IMR-90 (cell line): ENCODE results near the gene RANBP3. TPM values are rescaled to one million over a fixed set of nuclear protein-coding genes. Genes with fewer than 3 reads are reported as not detected.

Source experiments
- ATAC-seq: fragments of 200-7000 bp; cut with Tn5 transposase; 2 replicates; pipeline ENCODE4 v1.9.1; 2020; ENCODE audit warnings: low read depth, mild to moderate bottlenecking, moderate library complexity
- BruUV-seq: library from RNA; stranded (reverse); fragments of 400-500 nt; replicated peaks from 2 replicates; lab custom pipeline; 2021; lab: Mats Ljungman, UMichigan
- CTCF ChIA-PET: fragments of 300-600 bp; formaldehyde crosslinking; extraction: SDS; loops from one replicate; lab custom pipeline; 2021; ENCODE audit warnings: antibody characterized with exemption; lab: Yijun Ruan, JAX
- POLR2A ChIA-PET: fragments of 300-600 bp; sonication (Branson Sonifier 250); formaldehyde crosslinking; loops from one replicate; lab custom pipeline; 2022; ENCODE audit warnings: antibody characterized with exemption; ENCODE audit not compliant: unreplicated experiment; lab: Charles Lee
- DNase-seq: peaks from one replicate; pipeline ENCODE4 v3.0.0; 2013
- H2AFZ ChIP-seq: replicated peaks from 2 replicates; pipeline ENCODE3; 2013; ENCODE audit warnings: low read length, mild to moderate bottlenecking; ENCODE audit not compliant: poor library complexity
- H2AK5ac ChIP-seq: 2 replicates; pipeline ENCODE4 v1.6.1; 2013; ENCODE audit warnings: low read depth, low read length, inconsistent platforms
- H2AK9ac ChIP-seq: replicated peaks from 2 replicates; pipeline ENCODE3; 2013; ENCODE audit warnings: mild to moderate bottlenecking, low read depth, low read length, moderate library complexity; ENCODE audit not compliant: poor library complexity
- H2BK120ac ChIP-seq: 2 replicates; pipeline ENCODE4 v1.6.1; 2013; ENCODE audit warnings: low read depth, low read length, inconsistent platforms
- H2BK15ac ChIP-seq: 3 replicates; pipeline ENCODE4 v1.6.1; 2013; ENCODE audit warnings: low read depth, low read length, inconsistent platforms
- H2BK20ac ChIP-seq: 2 replicates; pipeline ENCODE4 v1.6.1; 2013; ENCODE audit warnings: low read depth, mild to moderate bottlenecking, inconsistent platforms, low read length, moderate library complexity
- H2BK5ac ChIP-seq: 2 replicates; pipeline ENCODE4 v1.6.1; 2013; ENCODE audit warnings: mild to moderate bottlenecking, low read depth, low read length, inconsistent platforms; ENCODE audit not compliant: poor library complexity, severe bottlenecking
- H3K14ac ChIP-seq: replicated peaks from 2 replicates; pipeline ENCODE4 v1.6.1; 2013; ENCODE audit warnings: low read depth, low read length, inconsistent platforms
- H3K18ac ChIP-seq: 2 replicates; pipeline ENCODE4 v1.6.1; 2013; ENCODE audit warnings: low read depth, low read length, control low read depth
- H3K23ac ChIP-seq: 2 replicates; pipeline ENCODE4 v1.6.1; 2013; ENCODE audit warnings: low read depth, low read length, inconsistent platforms
- H3K27ac ChIP-seq: 2 replicates; pipeline ENCODE4 v1.5.1; 2013; ENCODE audit warnings: mild to moderate bottlenecking, control low read depth, low read length; ENCODE audit not compliant: insufficient read depth
- H3K27me3 ChIP-seq: 2 replicates; pipeline ENCODE4 v1.6.1; 2013; ENCODE audit warnings: low read length; ENCODE audit not compliant: control insufficient read depth, insufficient read depth
- H3K36me3 ChIP-seq: 2 replicates; pipeline ENCODE4 v1.6.1; 2013; ENCODE audit warnings: low read length, mixed read lengths; ENCODE audit not compliant: control insufficient read depth, insufficient read depth
- H3K4ac ChIP-seq: 2 replicates; pipeline ENCODE4 v1.6.1; 2013; ENCODE audit warnings: low read depth, low read length, inconsistent platforms
- H3K4me1 ChIP-seq: 2 replicates; pipeline ENCODE4 v1.6.1; 2013; ENCODE audit warnings: low read length, mixed read lengths; ENCODE audit not compliant: control insufficient read depth, insufficient read depth
- H3K4me2 ChIP-seq: 2 replicates; pipeline ENCODE4 v1.6.1; 2013; ENCODE audit warnings: low read depth, mild to moderate bottlenecking, control low read depth, low read length, moderate library complexity
- H3K4me3 ChIP-seq: 2 replicates; pipeline ENCODE4 v1.5.1; 2013; ENCODE audit warnings: low read depth, mild to moderate bottlenecking, control low read depth, low read length, moderate library complexity; ENCODE audit not compliant: insufficient read depth
- H3K56ac ChIP-seq: 2 replicates; pipeline ENCODE4 v1.6.1; 2013; ENCODE audit warnings: low read length, inconsistent platforms; ENCODE audit not compliant: insufficient read depth; ENCODE audit errors: extremely low read depth
- H3K79me1 ChIP-seq, 2 experiments: 2 replicates each; pipeline ENCODE4 v1.6.1; 2013; ENCODE audit warnings: low read length in 2 of 2, inconsistent platforms in 1 of 2, low read depth in 1 of 2
- H3K9ac ChIP-seq: 2 replicates; pipeline ENCODE4 v1.6.1; 2013; ENCODE audit warnings: low read depth, low read length, control low read depth
- H3K9me1 ChIP-seq: 2 replicates; pipeline ENCODE4 v1.6.1; 2013; ENCODE audit warnings: low read length, inconsistent platforms; ENCODE audit not compliant: insufficient read depth
- H3K9me3 ChIP-seq: 2 replicates; pipeline ENCODE4 v1.6.1; 2013; ENCODE audit warnings: low read length; ENCODE audit not compliant: control insufficient read depth, insufficient read depth
- H4K20me1 ChIP-seq: 2 replicates; pipeline ENCODE4 v1.6.1; 2013; ENCODE audit warnings: low read length, inconsistent platforms; ENCODE audit not compliant: insufficient read depth
- H4K5ac ChIP-seq: 2 replicates; pipeline ENCODE4 v1.6.1; 2013; ENCODE audit warnings: mild to moderate bottlenecking, low read depth, low read length, control low read depth
- H4K8ac ChIP-seq, 2 experiments: 2 replicates each; pipeline ENCODE4 v1.6.1; 2013; ENCODE audit warnings: low read depth in 2 of 2, low read length in 2 of 2, control low read depth in 1 of 2, inconsistent platforms in 1 of 2
- H4K91ac ChIP-seq: 2 replicates; pipeline ENCODE4 v1.6.1; 2013; ENCODE audit warnings: low read depth, low read length, inconsistent platforms; ENCODE audit not compliant: insufficient read depth
- BHLHE40 ChIP-seq: fragments of 150-350 bp; IDR thresholded peaks from 2 replicates; pipeline ENCODE4 v1.6.1; 2016; ENCODE audit warnings: mild to moderate bottlenecking, low read depth, low read length
- CEBPB ChIP-seq: IDR thresholded peaks from 2 replicates; pipeline ENCODE4 v1.6.1; 2012; ENCODE audit warnings: low read depth, low read length, improper control_type of control experiment
- CHD1 ChIP-seq: IDR thresholded peaks from 2 replicates; pipeline ENCODE4 v1.6.1; 2012; ENCODE audit warnings: low read depth, low read length, improper control_type of control experiment
- FOS ChIP-seq: fragments of 150-350 bp; IDR thresholded peaks from 2 replicates; pipeline ENCODE4 v1.6.1; 2016; ENCODE audit warnings: low read depth, low read length
- MAFK ChIP-seq: IDR thresholded peaks from 2 replicates; pipeline ENCODE4 v1.6.1; 2012; ENCODE audit warnings: low read depth, low read length, improper control_type of control experiment
- MAZ ChIP-seq: IDR thresholded peaks from 2 replicates; pipeline ENCODE4 v1.6.1; 2012; ENCODE audit warnings: low read depth, mild to moderate bottlenecking, low read length, improper control_type of control experiment, moderate library complexity, borderline replicate concordance
- MXI1 ChIP-seq: IDR thresholded peaks from 2 replicates; pipeline ENCODE4 v1.6.1; 2012; ENCODE audit warnings: low read depth, mild to moderate bottlenecking, low read length, moderate library complexity, borderline replicate concordance
- NFE2L2 ChIP-seq: fragments of 150-350 bp; IDR thresholded peaks from 2 replicates; pipeline ENCODE4 v1.6.1; 2016; ENCODE audit warnings: low read depth, mild to moderate bottlenecking, low read length
- POLR2A ChIP-seq: IDR thresholded peaks from 2 replicates; pipeline ENCODE4 v1.6.1; 2012; ENCODE audit warnings: mild to moderate bottlenecking, low read depth, low read length
- RAD21 ChIP-seq: IDR thresholded peaks from 2 replicates; pipeline ENCODE4 v1.6.1; 2012; ENCODE audit warnings: low read length, improper control_type of control experiment
- RCOR1 ChIP-seq: IDR thresholded peaks from 2 replicates; pipeline ENCODE4 v1.6.1; 2012; ENCODE audit warnings: mild to moderate bottlenecking, low read length, improper control_type of control experiment; ENCODE audit not compliant: insufficient replicate concordance
- RFX5 ChIP-seq: IDR thresholded peaks from 2 replicates; pipeline ENCODE4 v1.8.0; 2012; ENCODE audit warnings: low read depth, mild to moderate bottlenecking, low read length, moderate library complexity
- SMC3 ChIP-seq: fragments of 150-350 bp; IDR thresholded peaks from 2 replicates; pipeline ENCODE4 v1.6.1; 2016; ENCODE audit warnings: low read depth, mild to moderate bottlenecking, antibody characterized with exemption, low read length, moderate library complexity
- WGBS, 2 experiments: methylation state at CpG; one replicate each; pipeline versions ENCODE4 v1.1.5 to v1.1.7; 2013; ENCODE audit warnings: missing lambda C conversion rate in 2 of 2; ENCODE audit not compliant: insufficient read length in 1 of 2; ENCODE audit errors: extremely low coverage in 2 of 2; 5-methylcytosine and 5-hydroxymethylcytosine counted together
- dilution Hi-C: fragments of 300-500 bp; cut with HindIII; formaldehyde crosslinking; loops from one replicate; pipeline ENCODE4 v1.14.3; 2018; ENCODE audit warnings: low sequenced_read_pairs; ENCODE audit not compliant: unreplicated experiment
- in situ Hi-C: fragments of 300-500 bp; cut with MboI; formaldehyde crosslinking; loops from 3 replicates; pipeline ENCODE4 v1.14.3; 2019; ENCODE audit warnings: low sequenced_read_pairs, inconsistent platforms, mixed read lengths
- intact Hi-C: fragments of 100-400 bp; cut with micrococcal nuclease; formaldehyde crosslinking; loops from 2 replicates; pipeline ENCODE4 v1.10.0; 2022
- polyA plus RNA-seq, 3 experiments: library from polyadenylated mRNA; depleted of rRNA; stranded (reverse); fragments of >200 nt; gene quantifications; 2 replicates each; pipeline ENCODE4 v1.2.3, GENCODE V29; 2012; ENCODE audit warnings: low replicate concordance in 1 of 3
- total RNA-seq: library from RNA; depleted of rRNA; stranded (reverse); fragments of >200 nt; gene quantifications from 2 replicates; pipeline ENCODE4 v1.2.3, GENCODE V29; 2012
- TF ChIP-seq, protein P1 (sequence below): conservative IDR thresholded peaks from 2 replicates; pipeline ENCODE4 v1.5.1; 2012; ENCODE audit warnings: mild to moderate bottlenecking, low read depth, low read length, improper control_type of control experiment
- TF ChIP-seq, protein P2 (sequence below): fragments of 150-350 bp; IDR thresholded peaks from 2 replicates; pipeline ENCODE4 v1.6.1; 2016; ENCODE audit warnings: low read depth, mild to moderate bottlenecking, low read length, moderate library complexity, borderline replicate concordance

RANBP3 gene
- total and polyA plus RNA-seq, 2 of the 4 experiments (the other 2 are of a cell fraction) = 42.5 to 111 TPM

DNA sequence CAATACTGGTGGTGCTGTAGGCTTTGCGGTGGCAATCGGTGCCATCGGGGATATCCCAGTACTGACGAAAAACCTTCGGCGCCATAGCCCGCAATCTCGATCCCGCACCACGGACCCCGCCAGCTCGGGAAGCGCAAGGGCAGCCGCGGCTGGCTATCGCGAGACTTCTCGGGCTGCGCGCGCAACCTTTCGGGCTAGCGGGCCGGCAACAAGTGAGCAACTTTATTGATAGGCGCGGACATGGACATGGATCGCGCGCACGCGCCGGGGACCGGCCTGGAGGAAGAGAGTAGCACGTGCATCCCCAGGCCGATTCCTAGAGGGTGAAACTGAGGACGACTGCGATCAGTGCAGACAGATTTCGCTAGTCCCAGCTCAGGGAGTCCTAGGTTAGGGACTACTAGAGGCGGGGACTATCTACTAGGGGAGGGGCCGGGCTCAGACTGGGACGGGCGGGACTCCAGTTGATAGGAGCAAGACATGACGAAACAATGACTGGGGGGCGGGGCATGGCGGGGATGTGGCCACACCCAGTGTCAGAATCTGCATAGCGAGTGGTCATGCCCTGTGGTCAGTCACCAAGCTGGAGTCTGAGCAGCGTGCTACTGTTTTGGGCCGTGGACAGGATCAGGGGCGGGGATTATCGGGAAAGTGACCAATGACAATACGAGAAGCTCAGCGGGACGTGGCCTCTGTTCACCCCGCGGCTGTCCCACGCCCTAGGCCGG lies 74.2 kb downstream of the RANBP3 start, which contains the start of gene NDUFA11:
TSS of gene NDUFA11 (minus strand) at position 167 of the 728 bp plus-strand sequence. CDS start at position 85, 82 bp downstream.
- in situ Hi-C loops = no loop called here
- TF ChIP-seq, protein P1, sequence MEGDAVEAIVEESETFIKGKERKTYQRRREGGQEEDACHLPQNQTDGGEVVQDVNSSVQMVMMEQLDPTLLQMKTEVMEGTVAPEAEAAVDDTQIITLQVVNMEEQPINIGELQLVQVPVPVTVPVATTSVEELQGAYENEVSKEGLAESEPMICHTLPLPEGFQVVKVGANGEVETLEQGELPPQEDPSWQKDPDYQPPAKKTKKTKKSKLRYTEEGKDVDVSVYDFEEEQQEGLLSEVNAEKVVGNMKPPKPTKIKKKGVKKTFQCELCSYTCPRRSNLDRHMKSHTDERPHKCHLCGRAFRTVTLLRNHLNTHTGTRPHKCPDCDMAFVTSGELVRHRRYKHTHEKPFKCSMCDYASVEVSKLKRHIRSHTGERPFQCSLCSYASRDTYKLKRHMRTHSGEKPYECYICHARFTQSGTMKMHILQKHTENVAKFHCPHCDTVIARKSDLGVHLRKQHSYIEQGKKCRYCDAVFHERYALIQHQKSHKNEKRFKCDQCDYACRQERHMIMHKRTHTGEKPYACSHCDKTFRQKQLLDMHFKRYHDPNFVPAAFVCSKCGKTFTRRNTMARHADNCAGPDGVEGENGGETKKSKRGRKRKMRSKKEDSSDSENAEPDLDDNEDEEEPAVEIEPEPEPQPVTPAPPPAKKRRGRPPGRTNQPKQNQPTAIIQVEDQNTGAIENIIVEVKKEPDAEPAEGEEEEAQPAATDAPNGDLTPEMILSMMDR = no peak
- TF ChIP-seq RAD21 (no peak), MAZ (peak; percentile 82; the same call in 1 of the 2 replicates), CHD1 (no peak; the same call in 1 of the 2 replicates), CEBPB (peak; percentile 84), NFE2L2 (no peak), FOS (peak; percentile 42; the same call in 1 of the 2 replicates), MAFK (no peak), SMC3 (no peak), MXI1 (peak; percentile 82; the same call in 1 of the 2 replicates), POLR2A (peak; percentile 82), RCOR1 (peak; percentile 82), RFX5 (no peak), BHLHE40 (peak; percentile 94)
- TF ChIP-seq, protein P2, sequence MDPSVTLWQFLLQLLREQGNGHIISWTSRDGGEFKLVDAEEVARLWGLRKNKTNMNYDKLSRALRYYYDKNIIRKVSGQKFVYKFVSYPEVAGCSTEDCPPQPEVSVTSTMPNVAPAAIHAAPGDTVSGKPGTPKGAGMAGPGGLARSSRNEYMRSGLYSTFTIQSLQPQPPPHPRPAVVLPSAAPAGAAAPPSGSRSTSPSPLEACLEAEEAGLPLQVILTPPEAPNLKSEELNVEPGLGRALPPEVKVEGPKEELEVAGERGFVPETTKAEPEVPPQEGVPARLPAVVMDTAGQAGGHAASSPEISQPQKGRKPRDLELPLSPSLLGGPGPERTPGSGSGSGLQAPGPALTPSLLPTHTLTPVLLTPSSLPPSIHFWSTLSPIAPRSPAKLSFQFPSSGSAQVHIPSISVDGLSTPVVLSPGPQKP = no peak

More for the DNA sequence above, 74.2 kb downstream of the RANBP3 start, which contains the start of gene NDUFA11:
- intact Hi-C loops (loop anchor here (2.0 kb wide), 1 partner anchor 31 kb away; no protein-coding TSS in a partner anchor), dilution Hi-C loops (no loop called here)
- Histone ChIP-seq H3K9ac (peak within 1 kb of the TSS; percentile 93), H3K27ac (peak within 1 kb of the TSS; percentile 94), H3K14ac (peak within 1 kb of the TSS; percentile 73), H4K8ac (peak within 1 kb of the TSS; percentile 90 to 91), H3K9me3 (no peaks in the 10 kb centered on the region), H3K56ac (peak within 1 kb of the TSS; percentile 86), H3K23ac (peak within 1 kb of the TSS; percentile 77), H3K27me3 (no peaks in the 10 kb centered on the region), H3K36me3 (peaks cover 7% of the 10 kb centered on the region; the same call in 1 of the 2 replicates), H3K4me1 (peaks cover 4% of the 10 kb centered on the region), H2BK5ac (peak within 1 kb of the TSS; percentile 86), H3K18ac (peak within 1 kb of the TSS; percentile 52; the same call in 1 of the 2 replicates), H3K79me1 (peaks cover 0 to 49% of the 10 kb centered on the region in 2 experiments; a peak in 3 of 4 replicates), H4K20me1 (peaks cover 18% of the 10 kb centered on the region), H4K91ac (peak within 1 kb of the TSS; percentile 90), H3K9me1 (peaks cover 4% of the 10 kb centered on the region; the same call in 1 of the 2 replicates), H2AK5ac (peak within 1 kb of the TSS; percentile 70), H2BK120ac (peak within 1 kb of the TSS; percentile 48; the same call in 1 of the 2 replicates), H2BK15ac (peak within 1 kb of the TSS; percentile 77; the same call in 1 of the 3 replicates), H4K5ac (peak within 1 kb of the TSS; percentile 81), H3K4me3 (peak within 1 kb of the TSS; percentile 91), H2BK20ac (0 out of 2 replicates have a peak within 1 kb of the TSS, but pooled peaks have one; percentile 52), H2AFZ (peak within 1 kb of the TSS; percentile 99), H2AK9ac (peak within 1 kb of the TSS; percentile 80), H3K4ac (peak within 1 kb of the TSS; percentile 87), H3K4me2 (peak within 1 kb of the TSS; percentile 91)
- peak; percentile 69 for ATAC-seq
- ChIA-PET POLR2A (interaction anchor here (0.6 to 1.5 kb wide), 3 partner anchors 13 to 75 kb away, joined by 3 to 5 read pairs (median 5); no protein-coding TSS in a partner anchor), CTCF (interaction anchor here (0.6 to 3.4 kb wide), 2 partner anchors 100 to 138 kb away, joined by 3 to 18 read pairs; no protein-coding TSS in a partner anchor)
- WGBS, 2 experiments = 0% methylated on average over 31 of the region's 57 CpGs; no CpG with 5 or more reads in 1 of the 2 experiments
- DNase-seq = peak; percentile 95
- no TSS peak for BruUV-seq
